SU-DHL-6 (cell line): ENCODE data around the gene ZNF22.
"Not testable (repeated sequence)": the region's sequence is repeated elsewhere in the genome, so short reads cannot be mapped to it uniquely, and the experiment has no call there.

Experiments used
- H2AFZ ChIP-seq: fragments of 200-600 bp; sonication (generic); 2 replicates; pipeline ENCODE4 v1.6.1; 2014; ENCODE audit warnings: low read depth, mild to moderate bottlenecking, moderate library complexity, mixed read lengths, antibody characterized with exemption, low read length; ENCODE audit not compliant: severe bottlenecking
- H3F3A ChIP-seq: fragments of 200-600 bp; shearing (Covaris generic); 2 replicates; pipeline ENCODE4 v1.6.0; 2016; ENCODE audit warnings: antibody characterized with exemption, mild to moderate bottlenecking; ENCODE audit not compliant: insufficient read depth
- H3K27ac ChIP-seq: fragments of 200-600 bp; sonication (generic); 2 replicates; pipeline ENCODE4 v1.5.1; 2016; ENCODE audit warnings: low read depth, mild to moderate bottlenecking, low read length, moderate library complexity, mixed read lengths
- H3K27me3 ChIP-seq: fragments of 200-600 bp; sonication (generic), shearing (Covaris generic); 2 replicates; pipeline ENCODE4 v1.6.0; 2014; ENCODE audit warnings: mild to moderate bottlenecking, low read length
- H3K36me3 ChIP-seq: fragments of 200-600 bp; sonication (generic); 2 replicates; pipeline ENCODE4 v1.6.1; 2014; ENCODE audit warnings: mild to moderate bottlenecking, low read length, mixed read lengths
- H3K4me2 ChIP-seq: fragments of 300-600, 200-600 bp; shearing (Covaris generic), sonication (generic); 2 replicates; pipeline ENCODE4 v1.6.0; 2014; ENCODE audit warnings: low read length, low read depth, mild to moderate bottlenecking; ENCODE audit not compliant: poor library complexity, severe bottlenecking
- H3K4me3 ChIP-seq: fragments of 200-600 bp; sonication (generic); 2 replicates; pipeline ENCODE4 v1.5.1; 2014; ENCODE audit warnings: antibody characterized with exemption, low read length, mild to moderate bottlenecking, mixed read lengths; ENCODE audit not compliant: insufficient read depth, poor library complexity, severe bottlenecking
- H3K79me2 ChIP-seq: fragments of 200-600 bp; sonication (generic); 2 replicates; pipeline ENCODE4 v1.6.1; 2014; ENCODE audit warnings: mild to moderate bottlenecking, low read length, moderate library complexity; ENCODE audit not compliant: insufficient read depth
- H3K9ac ChIP-seq: fragments of 200-600 bp; sonication (generic); 2 replicates; pipeline ENCODE4 v1.7.0; 2014; ENCODE audit warnings: mild to moderate bottlenecking, low read length
- H3K9me2 ChIP-seq: fragments of 200-600 bp; sonication (generic); replicated peaks from 2 replicates; pipeline ENCODE4 v1.6.1; 2014; ENCODE audit warnings: low read length; ENCODE audit not compliant: insufficient read depth
- H3K9me3 ChIP-seq: fragments of 200-600 bp; sonication (generic); 2 replicates; pipeline ENCODE4 v1.6.1; 2014; ENCODE audit warnings: low read length, mixed read lengths; ENCODE audit not compliant: insufficient read depth
- H4K20me1 ChIP-seq: fragments of 200-600 bp; sonication (generic); 2 replicates; pipeline ENCODE4 v1.6.1; 2014; ENCODE audit warnings: low read depth, mild to moderate bottlenecking, antibody characterized with exemption, low read length, moderate library complexity, mixed read lengths
- EZH2phosphoT487 ChIP-seq: fragments of 200-600 bp; sonication (generic), shearing (Covaris generic); conservative IDR thresholded peaks from 2 replicates; pipeline ENCODE4 v1.6.1; 2018; ENCODE audit warnings: mild to moderate bottlenecking, antibody characterized with exemption, low read length, moderate library complexity, mixed read lengths
- TF ChIP-seq, protein P1 (sequence below): fragments of 200-600 bp; sonication (generic); IDR thresholded peaks from one replicate; pipeline ENCODE4 v1.5.1; 2017; ENCODE audit warnings: antibody characterized with exemption, mild to moderate bottlenecking, low read length, moderate library complexity; ENCODE audit not compliant: insufficient read depth, poor library complexity, severe bottlenecking

Gene ZNF22

DNA sequence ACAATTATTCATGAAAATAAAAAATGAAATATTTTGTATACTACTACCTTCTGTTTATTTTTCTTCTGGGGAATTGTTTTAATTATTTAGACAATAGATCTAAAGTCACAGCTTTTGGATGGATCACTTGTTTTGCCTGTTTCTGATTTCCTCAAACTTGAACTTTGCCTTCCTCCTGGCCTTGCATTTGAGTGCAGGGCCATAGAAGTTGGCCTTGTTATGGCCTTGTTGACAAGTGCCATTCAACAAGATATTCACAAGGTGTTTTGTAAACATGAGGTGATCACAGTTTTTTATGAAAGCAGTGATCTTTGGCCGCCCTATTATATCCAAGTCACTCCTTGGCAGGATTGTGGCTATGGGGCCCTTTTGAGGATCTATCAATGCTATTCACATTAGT, 4.6 kb downstream of the ZNF22 start:
- Histone ChIP-seq H3K9me2 (no peaks in the 10 kb centered on the region), H3F3A (0 out of 2 replicates have a peak, but pooled peaks cover 3% of the 10 kb centered on the region), H2AFZ (no peak overlapping the region), H3K27ac (no peak overlapping the region), H3K27me3 (no peaks in the 10 kb centered on the region), H3K79me2 (peaks cover 22% of the 10 kb centered on the region), H3K4me3 (no peak overlapping the region), H4K20me1 (peaks cover 19% of the 10 kb centered on the region), H3K36me3 (peaks cover 17% of the 10 kb centered on the region; the same call in 1 of the 2 replicates), H3K9ac (no peak overlapping the region), H3K9me3 (no peaks in the 10 kb centered on the region), H3K4me2 (no peak overlapping the region)
- TF ChIP-seq, protein P1, sequence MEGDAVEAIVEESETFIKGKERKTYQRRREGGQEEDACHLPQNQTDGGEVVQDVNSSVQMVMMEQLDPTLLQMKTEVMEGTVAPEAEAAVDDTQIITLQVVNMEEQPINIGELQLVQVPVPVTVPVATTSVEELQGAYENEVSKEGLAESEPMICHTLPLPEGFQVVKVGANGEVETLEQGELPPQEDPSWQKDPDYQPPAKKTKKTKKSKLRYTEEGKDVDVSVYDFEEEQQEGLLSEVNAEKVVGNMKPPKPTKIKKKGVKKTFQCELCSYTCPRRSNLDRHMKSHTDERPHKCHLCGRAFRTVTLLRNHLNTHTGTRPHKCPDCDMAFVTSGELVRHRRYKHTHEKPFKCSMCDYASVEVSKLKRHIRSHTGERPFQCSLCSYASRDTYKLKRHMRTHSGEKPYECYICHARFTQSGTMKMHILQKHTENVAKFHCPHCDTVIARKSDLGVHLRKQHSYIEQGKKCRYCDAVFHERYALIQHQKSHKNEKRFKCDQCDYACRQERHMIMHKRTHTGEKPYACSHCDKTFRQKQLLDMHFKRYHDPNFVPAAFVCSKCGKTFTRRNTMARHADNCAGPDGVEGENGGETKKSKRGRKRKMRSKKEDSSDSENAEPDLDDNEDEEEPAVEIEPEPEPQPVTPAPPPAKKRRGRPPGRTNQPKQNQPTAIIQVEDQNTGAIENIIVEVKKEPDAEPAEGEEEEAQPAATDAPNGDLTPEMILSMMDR: no peak
- no peak for TF ChIP-seq EZH2phosphoT487

DNA sequence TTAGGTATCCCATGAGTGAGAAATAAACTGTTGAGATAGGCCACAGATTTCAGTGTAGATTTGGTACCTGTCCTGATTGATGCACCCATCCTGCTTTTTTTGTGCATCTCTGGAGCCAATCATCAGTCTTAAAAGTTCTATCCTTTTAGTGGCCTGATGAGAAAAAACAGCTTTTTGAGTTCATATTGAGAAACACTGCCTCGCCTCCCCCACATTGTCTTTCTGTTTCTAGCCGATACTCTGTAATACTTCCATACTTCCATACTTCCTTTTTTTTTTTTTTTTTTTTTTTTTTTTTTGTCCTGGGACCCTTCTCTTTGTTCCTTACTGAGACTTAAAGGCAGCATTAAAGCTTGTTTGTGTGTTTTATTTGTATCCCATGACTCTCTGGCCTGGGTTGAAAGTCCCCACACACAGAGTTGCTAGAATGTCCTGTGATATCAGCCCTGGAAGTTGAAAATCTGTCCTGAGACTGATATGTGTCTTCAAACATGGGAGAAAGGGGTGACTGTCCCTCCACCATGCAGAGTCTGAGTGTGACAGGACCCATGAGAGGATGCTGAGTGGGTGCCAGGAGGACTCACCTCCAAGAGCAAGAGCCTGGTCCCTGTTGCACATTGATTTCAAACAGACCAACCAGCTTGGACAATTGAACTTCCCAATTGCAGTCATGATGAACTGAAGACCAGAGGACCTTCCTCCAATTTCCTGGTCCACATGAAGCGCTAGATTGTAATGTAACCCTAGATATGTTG, 5.7 kb downstream of the ZNF22 start:
- Histone ChIP-seq H3K9ac (no peak overlapping the region), H3F3A (0 out of 2 replicates have a peak, but pooled peaks cover 3% of the 10 kb centered on the region), H3K4me2 (no peak overlapping the region), H2AFZ (no peak overlapping the region), H3K36me3 (peaks cover 17% of the 10 kb centered on the region; the same call in 1 of the 2 replicates), H3K9me2 (no peaks in the 10 kb centered on the region), H3K4me3 (no peak overlapping the region), H4K20me1 (peaks cover 19% of the 10 kb centered on the region), H3K27ac (no peak overlapping the region), H3K9me3 (no peaks in the 10 kb centered on the region), H3K79me2 (peaks cover 18% of the 10 kb centered on the region), H3K27me3 (no peaks in the 10 kb centered on the region)
- TF ChIP-seq, protein P1: no peak
- no peak for TF ChIP-seq EZH2phosphoT487

DNA sequence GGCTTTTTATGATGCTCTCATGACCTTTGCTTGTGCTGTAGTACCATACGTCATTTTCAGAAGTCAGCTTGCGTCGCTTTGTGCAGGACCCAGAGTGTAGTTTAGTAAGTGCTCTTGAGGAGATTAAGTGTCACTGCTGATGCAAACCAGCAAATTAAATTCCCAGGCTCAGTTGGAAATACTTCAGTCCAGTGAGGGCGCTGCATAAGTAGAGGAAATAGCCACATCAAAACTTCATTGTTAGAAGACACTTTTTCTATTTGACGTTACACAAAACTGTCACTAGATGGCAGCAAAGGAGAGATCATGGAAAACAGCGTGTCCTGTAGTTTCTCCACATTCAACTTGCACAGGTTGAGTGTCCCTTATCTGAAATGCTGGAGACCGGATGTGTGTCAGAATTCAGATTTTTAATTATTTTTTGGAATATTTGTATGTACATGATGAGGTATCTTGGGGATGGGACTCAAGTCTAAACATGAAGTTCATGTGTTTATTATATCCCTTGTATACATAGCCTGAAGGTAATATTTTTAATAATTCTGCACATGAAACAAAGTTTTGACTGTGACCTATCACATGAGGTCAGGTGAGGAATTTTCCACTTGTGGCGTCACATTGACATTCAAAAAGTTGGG, 7.9 kb downstream of the ZNF22 start:
- Histone ChIP-seq H3K9me2 (no peaks in the 10 kb centered on the region), H3F3A (no peaks in the 10 kb centered on the region)

DNA sequence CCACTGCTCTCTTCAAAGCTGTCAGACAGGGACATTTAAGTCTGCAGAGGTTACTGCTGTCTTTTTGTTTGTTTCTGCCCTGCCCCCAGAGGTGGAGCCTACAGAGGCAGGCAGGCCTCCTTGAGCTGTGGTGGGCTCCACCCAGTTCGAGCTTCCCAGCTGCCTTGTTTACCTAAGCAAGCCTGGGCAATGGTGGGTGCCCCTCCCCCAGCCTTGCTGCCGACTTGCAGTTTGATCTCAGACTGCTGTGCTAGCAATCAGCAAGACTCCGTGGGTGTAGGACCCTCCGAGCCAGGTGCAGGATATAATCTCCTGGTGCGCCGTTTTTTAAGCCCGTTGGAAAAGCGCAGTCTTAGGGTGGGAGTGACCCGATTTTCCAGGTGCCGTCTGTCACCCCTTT, 13.8 kb downstream of the ZNF22 start:
- H3K9me2 ChIP-seq, H4K20me1 ChIP-seq, H3K4me3 ChIP-seq, H3K9ac ChIP-seq, H3K79me2 ChIP-seq, H3K36me3 ChIP-seq, H2AFZ ChIP-seq, H3K4me2 ChIP-seq, H3K27me3 ChIP-seq, H3F3A ChIP-seq, H3K27ac ChIP-seq, H3K9me3 ChIP-seq: not testable (repeated sequence)

More for the DNA sequence above, 7.9 kb downstream of the ZNF22 start:
- peaks cover 14% of the 10 kb centered on the region; the same call in 1 of the 2 replicates for H3K36me3 ChIP-seq
- no peaks in the 10 kb centered on the region for H3K27me3 ChIP-seq
- H2AFZ ChIP-seq: no peak overlapping the region
- H3K4me3 ChIP-seq: no peak overlapping the region
- no peak overlapping the region for H3K4me2 ChIP-seq
- H3K79me2 ChIP-seq: no peaks in the 10 kb centered on the region
- peaks cover 7% of the 10 kb centered on the region; the same call in 1 of the 2 replicates for H4K20me1 ChIP-seq
- TF ChIP-seq EZH2phosphoT487: no peak
- TF ChIP-seq, protein P1: peak; percentile 92
- no peak overlapping the region for H3K27ac ChIP-seq
- H3K9me3 ChIP-seq: no peaks in the 10 kb centered on the region
- no peak overlapping the region for H3K9ac ChIP-seq
